Mesenteric fat pad (tissue), 1 donor: ENCODE measurements around the gene TNS2. TPM values are rescaled to one million over a fixed set of nuclear protein-coding genes. Genes with fewer than 3 reads are reported as not detected.
A peak's percentile ranks its signal among the peaks of the same experiment; 100 is the strongest.

Experiments
- DNase-seq: peaks from one replicate; pipeline ENCODE4 v3.0.0-alpha.2; 2020; ENCODE audit warnings: low spot score
- total RNA-seq: library from RNA; stranded (reverse); fragmentation: NEBNext Ultra II Directional; extraction: Animal tissue kit (Norgen Biotek cat#: 25700); gene quantifications from one replicate; pipeline ENCODE4 v1.2.1, GENCODE V29; 2021
- donor health status: DM: yes; HTN: yes; CAD: no.

Gene TNS2
- total RNA-seq, 1 donor from 2014 or later, result 210 TPM

DNA sequence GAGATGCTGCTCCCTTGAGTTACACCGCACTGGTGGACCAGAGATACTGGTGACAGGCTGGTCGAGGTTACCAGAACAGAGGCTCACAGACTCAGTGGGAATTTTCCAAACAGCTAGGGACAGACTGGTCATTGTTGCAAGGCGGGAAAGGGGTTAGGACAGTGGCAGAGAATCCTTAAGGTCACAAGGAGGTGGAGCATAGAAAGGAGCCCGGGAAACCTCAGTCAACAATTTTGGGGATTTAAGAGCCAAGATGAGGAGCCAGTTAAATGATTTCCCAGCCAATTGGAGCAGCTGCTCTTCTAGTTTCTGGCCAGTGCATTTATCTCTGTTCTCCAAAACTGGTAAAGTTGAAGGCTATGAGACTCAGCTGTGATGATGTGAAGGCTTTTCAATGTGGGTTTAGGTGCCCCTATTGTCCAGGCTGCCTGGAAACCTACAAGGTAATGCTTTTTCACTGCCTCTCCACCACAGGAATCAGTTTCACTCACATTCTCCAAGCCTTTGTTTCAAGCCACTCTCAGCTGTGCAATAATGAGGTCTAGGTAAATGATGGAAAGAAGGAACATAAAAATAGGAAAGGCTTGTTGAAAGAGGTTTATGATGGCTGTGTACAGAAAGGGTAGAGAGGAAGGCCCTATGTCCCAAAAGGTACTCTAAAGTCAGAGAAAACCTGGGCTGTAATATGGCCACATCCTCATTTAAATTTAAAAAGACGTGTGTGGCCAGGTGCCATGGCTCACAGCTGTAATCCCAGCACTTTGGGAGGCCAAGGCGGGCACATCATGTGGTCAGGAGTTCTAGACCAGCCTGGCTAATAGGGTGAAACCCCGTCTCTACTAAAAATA lies 7.0 kb upstream of the TNS2 start:
- DNase-seq, result no peak

DNA sequence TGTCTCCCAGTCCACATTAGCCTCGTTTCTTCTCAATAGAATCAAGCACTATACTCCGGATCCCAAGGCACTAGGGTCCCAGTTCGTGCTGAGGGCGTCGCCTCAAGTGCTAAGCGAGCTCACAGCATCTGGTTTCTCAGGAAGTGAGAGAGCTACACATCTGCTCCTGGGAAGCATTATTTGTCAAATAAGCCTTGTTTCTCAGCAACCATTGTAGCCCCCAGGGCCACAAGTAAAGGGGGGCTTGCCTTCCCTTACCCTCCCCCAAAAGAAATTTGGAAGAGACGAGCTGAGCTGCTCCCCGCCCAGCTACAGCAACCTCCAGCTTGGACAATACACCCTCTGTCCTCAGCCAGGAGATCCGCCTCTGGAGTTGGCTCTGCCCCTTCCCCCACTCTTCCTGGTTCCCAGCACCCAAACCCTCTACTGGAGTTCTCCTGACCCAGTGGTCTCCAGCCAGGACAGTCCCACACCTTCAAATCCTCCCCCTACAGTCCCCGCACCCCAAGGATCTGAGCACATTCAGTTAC lies 5.7 kb upstream of the TNS2 start:
- no peak for DNase-seq

DNA sequence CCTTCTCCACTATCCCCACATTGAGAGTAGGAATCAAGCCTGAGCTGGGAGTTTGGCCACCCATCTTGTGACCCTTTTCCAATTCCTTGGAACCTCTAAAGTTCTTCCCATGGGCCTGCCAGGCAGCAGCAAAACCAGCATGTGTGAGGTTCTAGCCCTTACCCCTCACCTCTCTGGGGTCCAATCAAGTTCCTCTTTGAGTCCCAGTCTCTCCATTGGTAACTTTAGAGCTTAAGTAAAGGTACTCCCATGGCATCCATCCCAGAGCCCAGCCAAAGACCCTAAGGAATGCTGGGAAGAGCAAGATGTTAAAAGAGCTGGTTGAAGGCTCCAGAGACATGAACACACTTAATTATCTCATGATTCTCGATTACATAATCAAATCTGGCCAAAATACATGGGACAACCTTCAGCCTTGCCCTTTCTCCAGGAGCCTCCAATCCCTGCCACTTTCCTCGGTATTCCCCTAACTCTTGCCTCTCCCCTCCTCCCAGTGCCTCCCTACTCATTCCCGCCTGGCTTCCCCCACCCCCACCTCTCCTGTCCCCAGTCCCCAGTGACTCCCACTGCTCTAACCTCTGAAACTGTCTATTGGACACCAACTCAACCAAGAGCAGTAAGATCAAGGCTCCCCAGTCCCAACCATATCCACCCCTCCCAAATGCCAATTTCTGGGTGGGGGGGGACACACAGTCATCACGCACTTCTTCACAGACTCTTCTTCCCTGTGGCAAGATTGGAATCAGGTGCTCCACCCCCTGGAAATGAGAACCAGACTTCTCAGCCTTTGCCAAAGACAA lies 4.8 kb upstream of the TNS2 start:
- peak; percentile 45 for DNase-seq

DNA sequence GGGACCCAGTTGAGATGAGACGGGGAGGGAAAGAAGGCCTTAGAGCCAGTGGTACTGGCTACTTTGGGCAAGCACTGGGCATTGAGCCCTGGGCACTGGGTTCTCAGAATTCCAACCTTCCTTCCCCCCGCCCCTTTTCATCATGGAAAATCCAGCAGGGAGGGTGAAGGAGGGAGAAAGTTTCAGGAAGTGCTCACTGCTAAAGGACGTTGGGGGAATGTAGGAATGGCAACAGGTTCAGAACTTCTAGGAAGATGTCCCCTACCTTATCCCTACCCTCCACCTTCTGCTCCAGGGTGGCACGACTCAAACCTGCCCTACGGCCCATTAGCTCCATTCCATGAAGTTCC lies 4.2 kb upstream of the TNS2 start:
- DNase-seq, result peak; percentile 53

DNA sequence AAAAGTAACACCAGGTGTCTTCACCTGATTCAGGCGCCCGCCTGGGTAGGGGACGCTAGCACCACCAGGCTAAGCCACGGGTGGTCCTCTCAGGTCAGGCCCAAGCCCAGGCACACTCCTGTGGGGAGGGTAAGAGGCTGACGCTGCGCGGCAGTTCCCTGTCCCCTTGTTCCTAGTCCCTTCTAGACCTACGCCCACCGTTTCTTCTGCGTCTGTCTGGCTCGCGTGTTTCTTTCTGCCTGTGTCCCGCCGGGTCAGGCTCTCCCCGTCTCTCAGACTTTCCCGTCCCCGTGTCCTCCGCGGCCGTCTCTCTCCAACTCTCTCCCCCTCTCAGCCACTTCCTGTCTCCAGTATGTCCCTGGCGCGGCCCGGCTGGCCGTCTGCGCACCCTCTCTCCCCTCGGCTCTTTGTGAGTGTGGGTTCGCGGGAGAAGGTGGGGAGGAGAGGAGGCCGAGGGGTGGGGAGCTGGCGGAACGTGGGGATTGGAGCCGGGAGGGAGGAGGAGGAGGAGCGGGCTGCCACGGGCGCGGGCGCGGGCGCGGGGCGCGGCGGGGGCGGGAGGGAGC lies 3.1 kb upstream of the TNS2 start:
- peak; percentile 93 for DNase-seq

DNA sequence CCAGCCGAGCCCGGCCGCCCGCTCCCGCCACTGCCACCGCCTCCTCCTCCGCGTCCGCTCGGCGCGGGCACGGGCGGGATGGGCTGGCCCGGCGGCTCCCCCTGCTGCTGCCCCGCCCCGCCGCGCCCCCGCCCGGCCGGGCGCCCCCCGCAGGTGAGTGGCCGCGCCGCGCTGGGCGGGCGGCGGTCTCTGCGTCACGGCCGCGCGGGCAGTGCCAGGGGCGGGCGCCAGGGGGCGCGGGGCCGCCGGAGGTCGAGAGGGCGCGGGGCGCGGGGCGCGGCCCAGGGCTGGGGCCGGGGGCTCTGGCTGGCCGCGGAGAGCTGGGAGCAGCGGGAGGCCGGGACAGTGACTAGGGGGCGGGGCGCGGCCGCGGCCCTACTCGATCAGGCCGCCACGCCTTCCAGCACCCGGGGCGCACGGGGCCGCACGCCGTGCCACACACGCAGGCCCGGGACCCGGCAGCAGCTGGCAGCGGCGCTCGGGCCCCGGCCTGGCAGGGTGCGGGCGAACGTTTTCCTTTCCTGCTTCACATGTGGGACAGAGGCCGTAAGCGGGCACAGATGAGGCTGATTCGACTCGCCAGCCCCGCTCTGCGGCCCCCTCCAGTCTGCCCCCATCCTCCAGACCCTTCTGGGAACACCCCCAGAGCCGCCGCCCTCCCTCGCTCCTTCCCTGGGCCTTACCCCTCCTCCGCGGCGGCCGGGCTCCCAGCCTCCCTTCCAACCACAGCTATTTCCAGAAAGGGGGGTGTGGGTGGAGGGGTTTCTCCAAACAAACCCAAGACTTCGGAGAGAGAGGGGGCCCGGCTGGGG lies 2.4 kb upstream of the TNS2 start:
- DNase-seq, result peak; percentile 92

DNA sequence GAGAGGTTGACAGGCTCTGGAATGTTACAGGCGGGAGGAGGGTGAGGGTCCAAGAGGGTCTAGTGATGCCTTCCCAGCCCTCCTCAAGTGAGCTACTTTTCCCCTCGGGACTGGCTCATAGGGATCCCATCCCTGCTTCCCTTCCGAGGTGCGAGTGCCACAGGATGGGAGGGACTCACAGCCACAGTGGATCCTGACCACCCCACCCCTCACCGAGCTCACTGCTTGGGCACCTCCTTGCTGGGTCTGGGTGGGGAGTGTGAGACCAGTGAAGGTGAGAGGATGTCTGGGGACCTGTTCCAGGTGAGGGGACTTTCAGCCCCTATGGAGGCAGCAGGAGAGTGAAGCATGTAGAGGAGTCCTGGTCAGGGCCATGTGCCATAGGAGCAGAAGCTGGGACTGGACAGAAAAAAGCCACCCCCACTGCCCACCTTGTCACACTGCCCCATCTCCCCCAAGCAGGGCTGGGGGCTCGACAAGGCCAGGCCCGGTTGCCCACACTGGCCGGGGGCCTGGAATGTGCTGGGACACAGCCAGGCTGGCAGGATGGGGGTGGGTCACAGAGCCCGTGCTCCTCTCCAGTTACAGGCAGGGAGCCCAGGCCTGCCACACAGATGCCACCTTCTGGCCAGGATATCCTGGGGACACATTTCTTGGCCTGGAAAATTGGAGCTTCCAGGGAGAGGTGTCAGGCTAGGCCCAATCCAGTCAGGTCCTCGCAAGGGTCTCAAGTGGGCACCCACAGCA lies 1.7 kb upstream of the TNS2 start:
- no peak for DNase-seq

DNA sequence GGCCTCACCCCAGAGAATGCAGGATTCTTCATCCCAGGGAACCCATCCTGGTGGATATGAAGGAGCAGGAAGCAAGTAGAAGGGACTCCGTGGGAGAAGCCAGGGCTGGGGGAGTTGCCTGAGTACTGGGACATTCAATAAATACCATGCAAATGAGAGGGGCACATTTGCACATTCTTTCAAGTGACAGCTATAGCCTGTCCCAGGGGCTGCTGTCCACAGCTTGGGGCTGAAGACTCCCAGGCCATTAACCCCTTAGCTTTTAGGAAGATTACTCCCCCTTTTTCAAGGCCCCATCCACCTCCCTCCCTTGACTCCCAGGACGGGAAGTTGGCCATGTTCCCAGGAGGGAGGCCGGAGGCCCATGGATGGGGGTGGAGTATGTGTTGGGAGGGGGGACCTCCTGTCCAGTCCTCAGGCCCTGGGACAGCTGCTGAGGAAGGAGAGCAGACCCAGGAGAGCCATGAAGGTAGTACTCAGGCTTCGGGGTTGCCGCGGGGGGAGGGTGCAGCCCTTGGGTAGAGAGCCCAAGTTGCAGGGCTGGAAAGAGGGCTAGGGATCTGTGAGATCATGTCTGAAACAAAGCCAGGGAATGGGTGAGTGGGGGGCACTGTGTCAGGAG lies 974 bp upstream of the TNS2 start:
- DNase-seq, result no peak

DNA sequence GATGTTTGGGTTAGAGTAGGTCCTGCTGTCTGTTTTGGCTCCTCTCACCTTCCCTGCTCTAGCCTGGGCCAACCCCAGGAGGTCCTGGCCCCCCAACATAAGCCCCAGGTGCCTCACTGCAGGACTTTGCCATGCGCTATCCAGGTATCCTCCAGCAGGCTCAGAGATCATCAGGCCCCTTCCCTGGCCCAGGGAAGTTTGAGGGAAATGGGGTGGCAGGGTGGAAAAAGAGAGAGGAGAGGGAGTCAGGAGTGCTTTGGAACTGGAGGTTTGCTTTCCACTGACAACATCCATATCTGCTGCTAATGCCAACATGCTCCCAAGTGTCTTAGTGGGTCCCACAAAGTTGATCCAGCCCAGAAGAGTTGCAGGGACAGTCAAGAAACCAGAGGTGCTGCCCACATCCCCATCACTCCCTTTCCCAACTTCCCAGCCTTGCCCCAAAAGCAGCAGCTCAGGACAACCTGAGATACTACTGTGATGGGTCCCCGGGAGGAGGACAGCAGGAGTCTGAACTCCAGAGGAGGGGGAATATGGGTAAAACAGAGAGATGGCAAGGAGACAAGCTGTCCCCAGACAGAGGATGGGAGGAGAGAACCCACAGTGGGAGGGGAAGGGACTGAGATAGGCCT lies 677 bp downstream of the TNS2 start:
- DNase-seq, result no peak

DNA sequence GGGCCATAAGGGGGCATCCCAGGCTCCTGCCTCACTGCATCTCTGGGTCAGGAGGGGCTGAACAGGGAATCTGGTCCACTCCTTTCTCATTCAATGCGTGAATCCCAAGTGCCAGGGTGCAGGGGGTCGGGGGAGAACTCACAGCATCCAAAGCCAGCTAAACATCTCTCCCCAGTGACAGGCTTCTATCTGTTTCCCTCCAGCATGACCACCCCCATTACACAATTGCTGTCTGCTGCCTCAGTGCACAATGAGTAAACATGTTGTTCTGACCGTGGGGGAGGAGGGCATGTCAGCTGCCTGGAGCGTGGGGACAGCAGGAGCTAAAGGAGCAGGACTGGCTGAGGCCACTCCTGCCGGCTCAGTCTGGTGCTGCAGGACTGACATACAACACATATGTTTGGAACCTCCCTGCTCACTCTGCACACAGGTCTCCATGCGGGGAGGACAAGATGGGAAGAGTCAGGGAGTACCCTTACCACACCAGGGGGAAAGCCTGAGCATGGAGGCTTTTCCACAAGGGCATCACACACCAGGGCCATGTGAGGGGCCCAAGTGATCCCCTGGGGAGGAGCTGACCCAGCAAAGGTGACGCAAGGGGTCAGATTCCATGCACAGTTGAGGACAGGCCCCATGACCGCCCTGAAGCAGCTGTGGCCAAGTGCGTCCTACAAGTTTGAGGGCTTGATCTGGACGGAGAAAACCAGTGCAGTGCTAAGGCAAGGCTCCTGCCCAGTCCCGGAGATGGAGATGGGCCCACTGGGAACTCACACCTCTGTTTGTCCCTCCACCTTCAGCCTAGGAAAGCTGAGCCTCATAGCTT lies 1.4 kb downstream of the TNS2 start:
- DNase-seq, result peak; percentile 90

DNA sequence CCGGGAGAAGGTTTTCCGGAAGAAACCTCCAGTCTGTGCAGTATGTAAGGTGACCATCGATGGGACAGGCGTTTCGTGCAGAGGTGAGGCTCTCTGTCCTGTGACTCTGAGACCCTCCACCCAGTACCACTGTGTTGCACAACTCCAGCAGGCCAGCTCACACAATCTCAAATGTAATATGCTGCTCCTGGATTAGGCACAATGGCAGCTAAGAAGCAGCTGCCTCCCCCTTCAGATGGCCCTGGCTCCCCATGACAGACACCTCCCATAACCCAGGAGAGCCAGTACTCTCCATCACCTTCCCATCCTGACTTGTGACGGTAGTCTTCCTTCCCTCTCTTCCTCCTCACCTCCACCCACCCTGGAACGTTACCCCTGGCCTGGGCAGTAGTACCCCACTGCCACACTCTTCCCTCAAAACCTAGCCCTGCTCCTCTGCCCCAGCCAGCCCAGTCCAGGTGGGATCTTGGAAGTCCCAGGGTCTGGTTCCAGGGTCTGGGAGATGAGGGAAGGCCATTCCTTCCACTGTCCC lies 2.1 kb downstream of the TNS2 start:
- DNase-seq, result peak; percentile 73

DNA sequence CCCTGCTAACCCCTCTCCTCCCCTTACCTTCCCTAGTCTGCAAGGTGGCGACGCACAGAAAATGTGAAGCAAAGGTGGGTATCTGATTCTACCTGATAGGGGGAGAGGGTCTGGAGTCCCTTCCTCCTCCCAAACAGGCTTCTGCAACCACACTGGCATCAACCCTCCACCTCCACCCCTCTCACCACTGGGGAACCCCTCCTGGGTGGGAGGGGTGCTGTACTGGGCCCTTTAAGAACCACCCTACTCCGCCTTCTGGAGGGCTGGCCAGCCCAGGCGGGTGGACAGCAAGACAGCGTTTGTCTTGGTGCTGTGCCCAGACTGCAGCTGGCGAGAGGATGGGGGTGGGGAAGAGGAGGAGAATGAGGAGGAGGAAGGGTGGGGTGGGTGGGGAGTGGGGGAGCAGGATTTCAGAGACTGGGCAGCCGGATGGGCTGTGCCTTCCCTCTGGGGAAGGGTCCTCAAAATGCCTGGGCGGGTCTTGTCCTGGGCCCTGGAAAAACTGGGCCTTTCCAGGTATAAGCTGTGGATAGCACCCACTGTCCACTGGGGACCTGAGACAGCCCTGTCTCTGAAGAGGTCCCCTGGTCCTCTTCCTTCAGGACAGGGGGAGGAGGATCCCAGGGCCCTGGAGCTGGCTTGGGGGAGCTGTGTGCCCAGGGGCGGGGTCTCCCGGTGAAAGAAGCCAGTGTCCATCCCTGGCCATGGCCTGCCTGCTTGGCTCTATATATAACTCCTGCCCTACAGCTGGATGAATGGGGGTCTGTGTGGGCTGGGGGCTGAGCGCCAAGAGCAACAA lies 2.8 kb downstream of the TNS2 start:
- peak; percentile 92 for DNase-seq

DNA sequence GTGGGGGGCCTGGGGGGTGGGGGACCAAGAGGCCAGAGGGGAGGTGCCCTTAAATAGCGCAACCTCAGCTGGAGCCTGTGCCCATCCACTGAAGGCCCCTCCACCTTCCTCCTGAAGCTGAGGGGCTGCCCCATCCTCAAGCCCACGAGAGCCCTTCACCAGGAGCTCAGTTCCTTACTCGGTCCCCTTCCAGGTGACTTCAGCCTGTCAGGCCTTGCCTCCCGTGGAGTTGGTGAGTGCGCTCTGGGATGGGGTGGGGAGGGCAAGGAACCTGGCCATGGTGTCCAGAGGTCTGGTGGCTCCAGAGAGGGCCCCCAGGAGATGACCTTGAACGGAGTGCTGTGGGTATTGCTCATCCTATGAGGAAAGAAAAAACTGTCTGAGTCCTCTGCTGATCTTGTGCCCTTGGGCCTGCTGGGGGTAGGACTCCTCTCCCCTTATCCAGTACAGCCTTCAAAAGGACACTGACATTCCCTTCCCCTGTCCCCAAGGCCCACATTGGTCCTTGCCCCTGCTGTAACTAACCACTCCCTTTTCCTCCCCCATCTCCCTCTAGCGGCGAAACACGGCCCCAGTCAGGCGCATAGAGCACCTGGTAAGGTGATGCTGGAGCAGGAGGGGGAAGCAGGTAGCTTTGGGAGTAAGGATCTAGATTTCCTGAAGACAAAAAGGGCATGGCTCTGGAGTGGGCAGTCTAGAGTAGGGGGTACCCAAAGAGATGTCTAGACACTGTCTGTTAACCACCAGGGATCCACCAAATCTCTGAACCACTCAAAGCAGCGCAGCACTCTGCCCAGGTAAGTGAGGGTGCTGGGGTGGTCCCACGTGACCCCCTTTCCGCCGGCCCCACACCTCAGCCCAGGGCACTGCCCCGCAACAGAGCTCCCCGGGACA lies 3.6 kb downstream of the TNS2 start:
- DNase-seq, result peak; percentile 89

DNA sequence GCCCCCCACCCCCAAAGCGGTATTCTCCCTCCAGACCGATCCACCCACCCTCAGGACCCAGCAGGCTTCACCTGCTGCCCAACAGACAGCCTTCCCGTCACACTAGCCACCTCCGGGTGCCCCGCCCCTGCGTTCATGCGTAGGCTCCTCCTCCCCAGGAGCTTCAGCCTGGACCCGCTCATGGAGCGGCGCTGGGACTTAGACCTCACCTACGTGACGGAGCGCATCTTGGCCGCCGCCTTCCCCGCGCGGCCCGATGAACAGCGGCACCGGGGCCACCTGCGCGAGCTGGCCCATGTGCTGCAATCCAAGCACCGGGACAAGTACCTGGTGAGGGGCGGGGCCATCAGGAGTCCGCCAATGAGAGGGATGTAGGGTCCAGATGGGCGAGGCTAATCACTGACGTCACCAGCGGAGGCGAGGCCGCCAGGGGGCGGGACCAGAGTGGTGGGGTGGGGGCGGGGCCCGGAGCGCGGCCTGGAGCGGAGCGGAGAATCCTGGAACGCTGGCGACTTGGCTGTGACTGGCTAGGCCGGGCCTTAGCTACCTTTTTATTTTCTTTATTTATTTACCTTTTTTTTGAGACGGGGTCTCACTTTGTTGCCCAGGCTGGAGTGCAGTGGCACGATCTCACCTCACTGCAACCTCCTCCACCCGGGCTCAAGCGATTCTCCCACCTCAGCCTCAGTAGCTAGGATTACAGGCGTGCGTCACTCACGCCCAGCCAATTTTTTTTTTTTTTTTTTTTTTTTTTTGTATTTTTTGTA lies 4.4 kb downstream of the TNS2 start:
- peak; percentile 97 for DNase-seq

DNA sequence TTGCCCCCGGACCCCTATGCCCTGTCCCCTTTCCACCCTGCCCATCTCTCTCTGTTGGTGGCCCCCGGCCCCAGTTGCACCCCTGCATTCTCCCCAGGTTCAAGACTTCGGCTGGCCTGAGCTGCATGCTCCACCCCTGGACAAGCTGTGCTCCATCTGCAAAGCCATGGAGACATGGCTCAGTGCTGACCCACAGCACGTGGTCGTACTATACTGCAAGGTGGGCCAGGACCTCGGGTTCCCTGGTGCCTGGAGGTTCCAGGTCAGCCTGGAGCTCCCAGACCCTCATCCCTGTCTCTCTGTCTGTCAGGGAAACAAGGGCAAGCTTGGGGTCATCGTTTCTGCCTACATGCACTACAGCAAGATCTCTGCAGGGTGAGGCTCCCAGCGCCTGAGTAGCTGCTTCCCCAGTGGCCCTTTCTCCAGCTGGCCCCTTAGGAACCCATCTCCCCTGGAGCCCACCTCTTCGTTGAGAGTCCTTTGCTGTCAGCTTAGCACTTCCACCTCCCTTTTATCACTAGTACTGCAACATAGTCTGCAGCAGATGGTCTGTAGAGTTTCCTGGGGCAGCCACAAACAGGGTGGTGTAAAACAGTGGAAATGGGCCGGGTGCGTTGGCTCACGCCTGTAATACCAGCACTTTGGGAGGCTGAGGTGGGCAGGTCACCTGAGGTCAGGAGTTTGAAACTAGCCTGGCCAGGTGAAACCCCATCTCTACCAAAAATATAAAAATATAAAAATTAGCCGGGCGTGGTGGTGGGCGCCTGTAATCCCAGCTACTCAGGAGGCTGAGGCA lies 5.8 kb downstream of the TNS2 start:
- DNase-seq, result peak; percentile 65
